ENCODE results near the gene RFC2. TPM values are rescaled to one million over a fixed set of nuclear protein-coding genes. Genes with fewer than 3 reads are reported as not detected.

The RFC2 gene
- total RNA-seq, 4 donors from 2014 or later, result 8.2 to 15.2 (median 12.7) TPM

- Histone ChIP-seq H3K36me3 (no peaks in the 10 kb centered on the region), H3K4me3 (no peak overlapping the region), H3K4me1 (no peaks in the 10 kb centered on the region), H3K9me3 (no peaks in the 10 kb centered on the region), H3K27me3 (no peaks in the 10 kb centered on the region), H3K27ac (no peak overlapping the region)
- intact Hi-C loops (cut with DNase I; ENCODE audit: low total_unique reads), result no loop called here
- DNase-seq, result no peak
- TF ChIP-seq POLR2A (IDR thresholded peaks at IDR 0.05) (no peak), CTCF (IDR thresholded peaks at IDR 0.05 in 4 of 5, conservative IDR thresholded peaks at IDR 0.05 in 1 of 5) (no peak)
- in situ Hi-C loops (cut with MboI; ENCODE audit: low sequenced_read_pairs in 4 of 4), result no loop called here
- ATAC-seq, result no peak
Observed at GRCh38 chr7:74218343-74218698, 35.9 kb downstream of the RFC2 start.

DNA sequence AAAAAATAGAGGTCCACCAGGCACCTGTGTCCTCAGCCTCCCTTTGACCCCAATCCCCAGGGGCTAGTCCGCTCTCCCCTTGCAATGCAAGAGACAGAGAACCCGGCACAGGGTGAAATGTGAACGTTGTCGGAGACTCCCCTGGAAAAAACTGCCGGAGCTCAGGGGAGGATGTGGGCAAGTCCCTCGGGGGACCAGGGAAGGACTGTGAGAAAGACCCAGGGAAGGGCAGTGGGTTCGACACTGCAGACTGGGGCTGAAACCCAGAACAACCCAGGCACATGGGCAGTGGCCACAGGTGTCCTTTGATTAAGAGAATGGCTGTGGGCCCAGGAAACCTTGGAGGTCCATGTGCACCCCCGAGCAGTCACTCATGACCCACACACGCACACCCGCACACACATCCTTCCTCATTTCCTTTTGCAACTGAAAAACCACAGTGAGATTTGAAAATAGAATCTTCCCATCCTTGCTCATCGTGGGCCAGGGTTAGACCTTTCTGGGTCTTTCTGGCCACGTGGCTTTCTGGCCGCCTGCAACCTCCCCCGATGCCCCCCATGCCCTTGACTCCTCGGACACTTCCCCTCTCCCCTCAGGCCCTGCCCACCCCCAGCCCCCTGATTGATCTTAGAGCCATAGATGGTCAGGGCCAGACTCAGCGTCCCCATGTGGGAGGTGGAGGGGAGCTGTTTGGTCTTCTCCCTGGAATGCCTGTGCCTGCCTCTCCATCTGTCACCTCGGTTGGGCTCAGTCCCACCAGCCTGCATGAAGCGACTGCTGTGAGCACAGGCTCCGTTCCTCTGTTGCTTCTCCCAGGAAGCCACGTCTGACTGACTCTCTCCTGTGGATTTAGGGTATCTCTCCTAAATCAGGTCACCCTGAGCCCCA lies 36.5 kb downstream of the RFC2 start:
- no peaks in the 10 kb centered on the region for H3K27me3 ChIP-seq
- no peak for ATAC-seq
- no peak for TF ChIP-seq POLR2A (IDR thresholded peaks at IDR 0.05)
- no peak for TF ChIP-seq CTCF (IDR thresholded peaks at IDR 0.05 in 4 of 5, conservative IDR thresholded peaks at IDR 0.05 in 1 of 5)
- H3K27ac ChIP-seq, result no peak overlapping the region
- DNase-seq, result no peak
- no peaks in the 10 kb centered on the region for H3K9me3 ChIP-seq
- intact Hi-C loops (cut with DNase I; ENCODE audit: low total_unique reads), result no loop called here
- H3K4me3 ChIP-seq, result no peak overlapping the region
- H3K4me1 ChIP-seq, result no peaks in the 10 kb centered on the region
- H3K36me3 ChIP-seq, result no peaks in the 10 kb centered on the region
- in situ Hi-C loops (cut with MboI; ENCODE audit: low sequenced_read_pairs in 4 of 4), result no loop called here

DNA sequence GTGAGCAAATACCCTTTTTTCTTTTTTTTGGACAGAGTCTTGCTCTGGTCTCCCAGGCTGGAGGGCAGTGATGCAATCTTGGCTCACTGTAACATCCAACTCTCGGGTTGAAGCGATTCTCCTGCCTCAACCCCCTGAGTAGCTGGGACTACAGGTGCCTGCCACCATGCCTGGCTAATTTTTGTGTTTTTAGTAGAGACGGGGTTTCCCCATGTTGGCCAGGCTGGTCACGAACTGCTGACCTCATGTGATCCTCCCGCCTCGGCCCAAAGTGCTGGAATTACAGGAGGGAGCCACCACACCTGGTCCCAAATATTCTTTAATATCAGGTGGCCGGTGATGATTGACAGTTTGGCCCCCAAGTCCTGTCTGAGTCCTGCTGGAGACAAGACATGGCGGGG lies 37.8 kb downstream of the RFC2 start:
- intact Hi-C loops (cut with DNase I; ENCODE audit: low total_unique reads), result no loop called here
- H3K27me3 ChIP-seq, result no peaks in the 10 kb centered on the region
- no peak for TF ChIP-seq CTCF (IDR thresholded peaks at IDR 0.05 in 4 of 5, conservative IDR thresholded peaks at IDR 0.05 in 1 of 5)
- no peak for TF ChIP-seq POLR2A (IDR thresholded peaks at IDR 0.05)
- in situ Hi-C loops (cut with MboI; ENCODE audit: low sequenced_read_pairs in 4 of 4), result no loop called here
- no peaks in the 10 kb centered on the region for H3K9me3 ChIP-seq
- DNase-seq (no peak), ATAC-seq (no peak)
- H3K4me3 ChIP-seq, result no peak overlapping the region
- H3K36me3 ChIP-seq, result no peaks in the 10 kb centered on the region
- H3K4me1 ChIP-seq, result no peaks in the 10 kb centered on the region
- no peak overlapping the region for H3K27ac ChIP-seq

DNA sequence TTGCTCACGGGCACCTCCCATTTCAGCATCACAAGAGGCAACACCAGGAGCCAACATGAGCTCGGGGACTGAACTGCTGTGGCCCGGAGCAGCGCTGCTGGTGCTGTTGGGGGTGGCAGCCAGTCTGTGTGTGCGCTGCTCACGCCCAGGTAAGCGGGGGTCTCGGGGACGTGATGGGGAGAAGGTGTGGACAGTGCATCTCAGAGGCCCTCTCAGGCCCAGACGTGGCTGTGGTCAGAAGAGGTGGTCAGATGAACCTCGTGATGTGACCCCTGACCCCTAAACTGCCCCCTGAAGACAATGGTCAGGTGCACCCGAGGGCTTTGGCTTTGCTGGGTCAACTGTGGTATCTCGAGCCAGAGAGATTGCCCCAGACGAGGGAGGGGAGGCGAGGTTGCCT lies 38.3 kb downstream of the RFC2 start:
- DNase-seq, result no peak
- in situ Hi-C loops (cut with MboI; ENCODE audit: low sequenced_read_pairs in 4 of 4), result no loop called here
- Histone ChIP-seq H3K4me3 (no peak overlapping the region), H3K36me3 (no peaks in the 10 kb centered on the region), H3K4me1 (no peaks in the 10 kb centered on the region), H3K27me3 (no peaks in the 10 kb centered on the region), H3K27ac (no peak overlapping the region), H3K9me3 (no peaks in the 10 kb centered on the region)
- ATAC-seq, result no peak
- intact Hi-C loops (cut with DNase I; ENCODE audit: low total_unique reads), result no loop called here
- TF ChIP-seq CTCF (IDR thresholded peaks at IDR 0.05 in 4 of 5, conservative IDR thresholded peaks at IDR 0.05 in 1 of 5) (no peak), POLR2A (IDR thresholded peaks at IDR 0.05) (no peak)
